ENCODE data around the gene NUP58.
"Not testable (repeated sequence)": the region's sequence is repeated elsewhere in the genome, so short reads cannot be mapped to it uniquely, and the experiment has no call there.

DNA sequence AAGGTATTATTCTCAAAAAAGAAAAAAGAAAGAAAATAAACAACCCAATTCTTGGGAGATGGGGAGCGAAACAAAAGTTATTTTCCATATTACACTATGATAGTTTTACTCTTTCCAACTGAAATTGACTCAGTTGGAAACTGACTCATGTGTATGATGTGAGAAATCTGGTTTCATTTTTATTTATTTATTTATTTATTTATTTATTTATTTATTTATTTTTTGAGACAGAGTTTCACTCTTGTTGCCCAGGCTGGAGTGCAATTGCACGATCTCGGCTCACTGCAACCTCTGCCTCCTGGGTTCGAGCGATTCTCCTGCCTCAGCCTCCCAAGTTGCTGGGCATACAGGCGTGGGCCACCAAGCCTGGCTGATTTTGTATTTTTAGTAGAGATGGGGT lies 59.0 kb downstream of the NUP58 start:
- not testable (repeated sequence) for TF ChIP-seq POLR2A, EP300, CTCF (IDR thresholded peaks at IDR 0.05)

All from stomach (tissue), 4 donors.